Measurements from ENCODE around the gene PTPRN2. TPM values are rescaled to one million over a fixed set of nuclear protein-coding genes. Genes with fewer than 3 reads are reported as not detected.
A peak's percentile ranks its signal among the peaks of the same experiment; 100 is the strongest.

Gene PTPRN2
- total and polyA plus RNA-seq, 2 of the 8 experiments (the other 6 are each of a cell fraction or from before 2014, with no cell fraction given), result 2.6 to 4.5 TPM

GRCh38 chr7:157981778-157982177 is 605.8 kb downstream of the PTPRN2 start:
- H3K27me3 ChIP-seq (replicated peaks in 1 of 4; ENCODE audit: control insufficient read depth in 3 of 4, extremely low read depth in 1 of 4, insufficient read depth in 3 of 4, low read length in 3 of 4), result no peaks in the 10 kb centered on the region
- H4K20me1 ChIP-seq (replicated peaks in 1 of 2; ENCODE audit: control insufficient read depth in 1 of 2, insufficient read depth in 2 of 2, low read length in 2 of 2), result no peaks in the 10 kb centered on the region
- no peak overlapping the region for H3K4ac ChIP-seq (replicated peaks; ENCODE audit: insufficient read length, low read depth, low read length)
- H3K9ac ChIP-seq (replicated peaks in 1 of 4; ENCODE audit: extremely low read depth in 1 of 4, low read depth in 3 of 4, low read length in 3 of 4), result no peak overlapping the region
- H3K56ac ChIP-seq (replicated peaks; ENCODE audit: insufficient read length, low read depth, low read length), result no peak overlapping the region
- H4K5ac ChIP-seq (ENCODE audit: insufficient read length, low read depth, low read length), result no peak overlapping the region
- no peaks in the 10 kb centered on the region for H3K79me1 ChIP-seq (ENCODE audit: low read depth, low read length)
- H2AK5ac ChIP-seq (ENCODE audit: low read depth, low read length), result 0 out of 2 replicates have a peak overlapping the region, but pooled peaks have one; percentile 6
- H4K8ac ChIP-seq (ENCODE audit: extremely low read depth, insufficient read depth, low read length), result no peak overlapping the region
- TF ChIP-seq SAP30 (IDR thresholded peaks at IDR 0.05; ENCODE audit: insufficient read depth, insufficient replicate concordance, low read length), result no peak
- peak; percentile 97 for TF ChIP-seq BACH1 (IDR thresholded peaks at IDR 0.05; ENCODE audit: low read length)
- TF ChIP-seq ZNF274 (IDR thresholded peaks at IDR 0.05; ENCODE audit: borderline replicate concordance, extremely low read depth, low read length), result no peak
- TF ChIP-seq RFX5 (IDR thresholded peaks at IDR 0.05; ENCODE audit: borderline replicate concordance, low read depth, low read length), result no peak
- no peak for TF ChIP-seq SP4 (IDR thresholded peaks at IDR 0.05; ENCODE audit: low read length)
- no peak for TF ChIP-seq SUZ12 (IDR thresholded peaks at IDR 0.05; ENCODE audit: low read length)
- peak; percentile 75; the same call in 1 of the 2 replicates for TF ChIP-seq MAFK (IDR thresholded peaks at IDR 0.05; ENCODE audit: low read depth, low read length)
- peak in 1 of 2 experiments; percentile 26; a peak in 1 of 4 replicates for TF ChIP-seq RAD21 (IDR thresholded peaks at IDR 0.05 in 1 of 2, conservative IDR thresholded peaks at IDR 0.05 in 1 of 2; ENCODE audit: low read depth in 2 of 2, low read length in 2 of 2)
- peak; percentile 21; the same call in 1 of the 2 replicates for TF ChIP-seq TEAD4 (IDR thresholded peaks at IDR 0.05; ENCODE audit: low read depth, low read length)
- H4K91ac ChIP-seq (replicated peaks; ENCODE audit: insufficient read length, low read length), result no peak overlapping the region
- no peak overlapping the region for H2BK20ac ChIP-seq (ENCODE audit: low read length)
- H2BK5ac ChIP-seq (ENCODE audit: low read depth, low read length), result no peak overlapping the region
- ChIA-PET CTCF (ENCODE audit: partially characterized antibody) (no interaction called here), POLR2A (ENCODE audit: partially characterized antibody) (no interaction called here)
- H3K4me1 ChIP-seq (replicated peaks in 1 of 4; ENCODE audit: control insufficient read depth in 3 of 4, insufficient read depth in 4 of 4, low read length in 3 of 4), result peaks cover 0 to 12% (median 6%) of the 10 kb centered on the region in 4 experiments; a peak in 6 of 7 replicates
- no peaks in the 10 kb centered on the region for H3K79me2 ChIP-seq (ENCODE audit: control insufficient read depth in 1 of 2, insufficient read depth in 2 of 2, low read length in 2 of 2)
- H2BK15ac ChIP-seq (ENCODE audit: low read length), result no peak overlapping the region
- no peak overlapping the region for H3K23ac ChIP-seq (ENCODE audit: insufficient read length)
- H3K23me2 ChIP-seq (ENCODE audit: low read depth, low read length), result no peaks in the 10 kb centered on the region
- DNase-seq (ENCODE audit: low read depth in 1 of 2, low spot score in 2 of 2), result no peak
- no peak overlapping the region for H2BK12ac ChIP-seq (ENCODE audit: low read depth, low read length)
- no peaks in the 10 kb centered on the region for H3K36me3 ChIP-seq (ENCODE audit: control insufficient read depth in 2 of 4, insufficient read depth in 4 of 4, low read length in 3 of 4)
- no peak overlapping the region for H3K18ac ChIP-seq (ENCODE audit: extremely low read depth, low read length)
- peaks cover 0 to 3% of the 10 kb centered on the region in 2 experiments; a peak in 1 of 4 replicates for H3K9me3 ChIP-seq (ENCODE audit: insufficient read depth in 2 of 2, low read depth in 1 of 2, low read length in 1 of 2)
- no peak overlapping the region for H3K27ac ChIP-seq (ENCODE audit: low read depth, low read length)
- no peak overlapping the region for H3K4me2 ChIP-seq (ENCODE audit: insufficient read depth in 1 of 2, low read depth in 2 of 2, low read length in 2 of 2)
- no peak for FAIRE-seq
- no peak overlapping the region for H3K14ac ChIP-seq (ENCODE audit: insufficient read length)
- no peak overlapping the region for H2BK120ac ChIP-seq (replicated peaks; ENCODE audit: low read depth, low read length)
- no peak overlapping the region for H3K4me3 ChIP-seq (ENCODE audit: extremely low read depth in 1 of 4, insufficient read depth in 2 of 4, low read depth in 3 of 4, low read length in 4 of 4)
- no peak overlapping the region for H2AFZ ChIP-seq (ENCODE audit: low read length)
- WGBS, 2 experiments (ENCODE audit: extremely low coverage in 1 of 2, insufficient coverage in 1 of 2, insufficient read length in 1 of 2, insufficient replicate concordance in 2 of 2, low coverage in 1 of 2, low lambda C conversion rate in 2 of 2, missing lambda C conversion rate in 1 of 2), result 71% methylated on average over 5 of the region's 5 CpGs; no CpG with 5 or more reads in 1 of the 2 experiments

Measured in H1 (cell line).